Breast epithelium (tissue), 3 donors: ENCODE measurements around the gene ARSK.

Experiments used
- CTCF ChIP-seq, 3 donors: fragments of 450-650 bp; IDR thresholded peaks; one replicate each; pipeline ENCODE4 v1.5.1; 2016 to 2017; ENCODE audit warnings: antibody characterized with exemption in 3 of 3, mild to moderate bottlenecking in 3 of 3, moderate library complexity in 3 of 3
- POLR2A ChIP-seq: fragments of 450-650 bp; IDR thresholded peaks from one replicate; pipeline ENCODE4 v1.6.1; 2016; ENCODE audit warnings: antibody characterized with exemption, mild to moderate bottlenecking, moderate library complexity
- POLR2AphosphoS5 ChIP-seq, 3 donors: sonication (generic); formaldehyde crosslinking; IDR thresholded peaks; one replicate each; pipeline ENCODE4 v1.6.1; 2017; ENCODE audit warnings: antibody characterized with exemption in 3 of 3

GRCh38 chr5:95652849-95653248 is 97.9 kb downstream of the ARSK start:
- no peak for TF ChIP-seq POLR2A
- no peak for TF ChIP-seq CTCF (IDR thresholded peaks at IDR 0.05)
- no peak for TF ChIP-seq POLR2AphosphoS5 (IDR thresholded peaks at IDR 0.05)
